NK-92 (cell line): Measurements from ENCODE around the gene PACSIN2.
A peak's percentile ranks its signal among the peaks of the same experiment; 100 is the strongest.

Source experiments
- DNase-seq: peaks from one replicate; lab custom pipeline; 2025; ENCODE audit not compliant: unreplicated experiment; lab: John Stamatoyannopoulos, UW

PACSIN2 gene

DNA sequence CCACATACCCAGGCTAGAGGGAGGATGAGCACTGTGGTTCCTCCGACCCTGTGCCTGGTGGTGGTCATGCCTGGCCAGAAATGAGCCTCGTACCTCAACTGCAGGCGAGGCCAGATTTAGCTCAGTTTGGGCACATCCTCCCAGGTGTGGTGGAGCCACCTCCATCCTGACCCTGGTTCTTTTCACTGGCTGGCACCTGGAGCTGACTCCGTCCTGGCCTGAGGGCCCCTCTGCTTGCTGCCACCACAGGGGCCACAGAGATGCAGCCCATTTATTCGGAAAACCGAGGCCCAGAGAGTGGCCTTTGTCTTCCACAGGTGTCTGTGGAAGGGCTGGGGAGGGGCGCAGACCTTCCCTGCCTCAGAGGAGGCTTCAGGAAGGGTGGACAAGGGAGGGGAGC, 148.8 kb downstream of the PACSIN2 start:
- DNase-seq = no peak

DNA sequence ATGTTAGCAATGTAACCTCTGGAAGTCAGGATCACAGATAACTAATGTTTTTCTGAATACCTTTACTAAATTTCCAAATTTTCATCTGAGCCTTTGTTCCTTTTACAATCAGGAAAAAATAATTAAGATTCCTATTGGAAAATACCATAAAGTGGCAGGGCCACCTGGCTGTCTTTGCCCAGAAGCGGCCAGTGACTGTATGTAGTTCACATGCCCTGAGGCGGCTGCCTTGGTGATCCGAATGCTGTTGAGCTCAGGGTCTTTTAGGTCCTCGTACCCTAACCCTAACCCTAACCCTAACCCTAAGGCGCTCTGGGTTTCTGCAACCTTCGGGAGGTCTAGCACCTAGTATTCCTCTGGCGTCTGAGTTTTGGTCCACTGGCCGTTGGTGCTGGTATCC, 149.4 kb downstream of the PACSIN2 start:
- DNase-seq = no peak

DNA sequence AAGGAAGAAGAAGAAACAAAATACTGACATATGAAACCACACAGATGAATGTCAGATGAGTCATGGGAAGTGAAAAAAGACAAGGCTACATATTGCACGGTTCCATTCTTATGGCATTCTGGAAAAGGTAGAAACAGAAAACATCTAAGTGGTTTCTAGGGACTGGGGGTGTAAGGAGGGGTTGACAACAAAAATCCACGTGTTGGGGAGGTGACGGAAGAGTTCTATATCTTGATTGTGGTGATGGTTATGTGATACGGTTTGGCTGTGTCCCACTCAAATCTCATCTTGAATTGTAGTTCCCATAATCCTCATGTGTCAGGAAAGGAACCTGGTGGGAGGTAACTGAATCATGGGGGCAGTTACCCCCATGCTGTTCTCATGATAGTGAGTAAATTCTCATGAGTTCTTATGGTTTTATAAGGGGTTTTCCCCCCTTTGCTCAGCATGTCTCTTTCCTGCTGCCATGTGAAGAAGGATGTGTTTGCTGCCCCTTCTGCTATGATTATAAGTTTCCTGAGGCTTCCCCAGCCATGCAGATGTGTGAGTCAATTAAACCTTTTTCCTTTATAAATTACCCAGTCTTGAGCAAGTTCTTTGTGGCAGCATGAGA, 151.5 kb downstream of the PACSIN2 start:
- DNase-seq = no peak

DNA sequence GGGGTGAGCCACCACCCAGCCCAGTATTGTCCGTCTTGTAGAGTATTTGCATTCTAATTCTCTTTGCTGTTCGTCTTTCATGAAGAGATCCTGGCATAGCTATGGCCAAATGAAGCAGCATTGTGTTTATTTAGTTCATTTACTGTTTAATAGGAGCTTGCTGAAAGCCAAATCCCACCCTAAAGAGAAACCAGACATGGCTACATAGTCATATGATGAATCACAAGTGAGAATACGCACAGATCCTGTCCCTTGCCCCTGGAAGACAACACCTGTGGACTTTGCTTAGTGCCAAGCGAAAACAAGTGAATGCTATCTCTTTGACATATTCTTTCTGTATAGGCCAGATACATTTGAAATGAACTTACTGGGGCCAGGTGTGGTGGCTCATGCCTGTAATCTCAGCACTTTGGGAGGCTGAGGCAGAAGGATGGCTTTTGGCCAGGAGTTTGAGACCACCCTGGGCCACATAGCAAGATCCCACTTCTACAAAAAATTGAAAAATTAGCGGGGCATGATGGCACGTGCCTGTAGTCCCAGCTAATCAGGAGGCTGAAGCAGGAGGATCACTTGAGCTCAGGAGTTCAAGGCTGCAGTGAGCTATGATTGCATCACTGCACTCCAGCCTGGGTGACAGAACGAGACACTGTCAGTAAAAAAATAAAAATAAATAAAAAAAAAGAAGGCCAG, 152.8 kb downstream of the PACSIN2 start:
- no peak for DNase-seq

DNA sequence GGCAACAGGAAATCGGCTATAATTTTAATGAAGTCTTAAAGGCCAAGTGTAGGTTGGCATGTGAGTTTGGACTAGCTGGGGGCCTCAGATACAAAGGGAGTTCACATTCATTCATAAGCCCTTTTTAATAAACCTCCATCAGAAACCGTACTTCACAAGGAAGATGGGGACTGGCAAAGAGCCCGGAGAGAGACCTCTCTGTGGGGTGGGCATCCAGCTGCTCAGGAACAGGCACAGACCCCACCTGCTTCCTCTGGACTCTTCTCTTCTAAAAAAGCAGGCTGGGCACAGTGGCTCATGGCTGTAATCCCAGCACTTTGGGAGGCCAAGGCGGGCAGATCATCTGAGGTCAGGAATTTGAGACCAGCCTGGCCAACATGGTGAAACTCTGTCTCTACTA, 154.0 kb downstream of the PACSIN2 start:
- DNase-seq = no peak

DNA sequence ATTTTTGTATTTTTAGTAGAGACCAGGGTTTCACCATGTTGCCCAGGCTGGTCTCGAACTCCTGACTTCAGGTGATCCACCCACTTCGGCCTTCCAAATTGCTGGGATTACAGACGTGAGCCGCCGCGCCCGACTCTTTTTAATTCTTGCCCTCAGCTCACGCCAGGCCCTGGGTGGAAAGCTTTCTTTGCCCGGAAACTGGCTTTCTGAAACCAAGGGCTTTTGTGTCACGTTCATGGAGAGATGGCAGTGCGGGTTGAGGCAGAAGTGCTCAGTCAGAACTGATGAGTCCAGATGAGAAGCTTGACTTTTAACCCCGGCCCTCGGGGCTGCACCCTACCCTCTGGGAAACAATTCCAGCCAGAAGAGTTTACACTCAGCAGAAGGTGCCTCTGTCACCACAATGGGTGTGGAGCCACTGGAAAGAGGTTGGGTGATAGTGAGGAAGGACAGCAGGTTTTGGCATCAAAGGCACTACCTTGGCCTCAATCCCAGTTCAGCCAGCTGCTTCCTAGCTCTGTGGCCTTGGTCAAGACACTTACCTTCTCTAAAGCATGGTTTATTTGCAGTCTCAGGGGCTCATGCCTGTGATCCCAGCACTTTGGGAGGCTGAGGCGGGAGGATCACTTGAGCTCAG, 157.0 kb downstream of the PACSIN2 start:
- no peak for DNase-seq

DNA sequence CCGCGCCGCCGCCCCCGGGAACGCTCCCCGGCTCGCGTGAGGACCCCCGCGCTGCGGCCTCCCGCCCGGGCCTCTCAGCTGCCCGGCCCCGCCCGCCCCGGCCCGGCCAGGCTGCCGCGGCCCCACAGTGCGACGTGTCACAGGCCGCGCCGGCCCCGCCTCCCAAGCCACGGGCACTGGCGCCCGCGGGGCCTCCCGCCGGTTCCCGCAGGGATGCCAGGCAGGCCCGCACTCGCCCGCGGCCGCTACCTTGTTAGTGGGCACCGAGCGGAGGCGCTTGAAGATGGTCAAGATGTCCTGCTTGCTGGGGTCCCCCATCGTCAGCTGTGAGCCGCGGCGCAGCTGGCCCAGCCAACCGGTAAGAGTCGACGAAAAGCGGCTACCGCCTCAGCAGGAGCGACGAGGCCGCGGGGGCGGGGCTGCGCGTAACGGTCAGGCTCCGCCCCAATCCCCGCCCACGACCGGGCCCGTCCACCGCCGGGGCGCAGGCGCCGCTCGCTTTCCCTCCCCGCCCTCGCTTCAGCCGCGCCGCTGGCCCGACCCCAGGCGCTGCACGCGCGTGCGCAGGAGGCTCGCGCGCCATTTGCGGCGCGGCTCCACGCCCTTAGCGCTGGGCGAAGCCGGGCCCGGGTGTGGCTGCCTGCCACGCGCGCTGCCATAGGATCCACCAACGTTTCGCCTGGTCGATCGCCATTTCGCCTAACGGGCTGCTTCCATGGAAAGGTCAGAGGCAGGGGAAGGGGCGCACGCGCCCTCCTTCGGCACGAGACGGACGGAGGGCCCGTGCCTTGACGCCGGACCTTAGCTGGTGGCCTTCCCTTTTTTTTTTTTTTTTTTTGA, 157.9 kb downstream of the PACSIN2 start, which contains the start of gene ARFGAP3:
TSS of gene ARFGAP3 (minus strand) at position 409 of the 840 bp plus-strand sequence. CDS start at position 318, 91 bp downstream.
- peak; percentile 53 for DNase-seq

DNA sequence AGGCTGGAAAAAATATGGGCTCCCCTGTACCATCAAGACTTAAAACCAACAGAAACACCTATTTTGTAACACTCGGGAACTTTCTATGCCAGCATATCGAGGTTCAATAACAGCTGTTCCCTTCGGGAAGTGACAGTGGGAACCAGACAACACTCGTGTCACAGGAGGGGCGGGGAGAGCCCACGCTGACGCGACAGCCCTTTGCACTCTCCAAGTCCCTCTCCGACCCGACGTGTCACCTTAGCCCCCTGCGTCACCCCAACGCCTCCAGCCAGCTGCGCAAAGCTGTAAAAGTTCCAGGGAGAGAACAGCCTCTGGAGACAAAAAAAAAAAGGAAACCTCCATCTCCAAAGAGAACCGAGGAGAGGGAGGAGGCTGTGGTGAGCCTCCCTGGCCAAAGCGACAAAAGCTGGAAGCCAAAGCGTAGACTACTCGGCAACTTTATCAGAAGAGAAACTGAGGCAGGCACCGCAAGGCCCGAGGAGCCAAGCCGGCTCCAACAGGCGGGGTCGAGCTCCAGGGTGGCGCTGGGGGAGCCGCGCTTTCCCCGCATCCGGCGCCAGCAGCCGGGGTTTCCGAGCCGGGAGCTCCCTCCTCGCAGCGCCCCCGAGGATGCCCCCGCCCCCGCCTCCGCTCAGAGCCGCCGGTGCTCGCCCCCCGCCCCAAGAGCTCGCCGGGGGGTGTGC, 158.6 kb downstream of the PACSIN2 start:
- DNase-seq = no peak

DNA sequence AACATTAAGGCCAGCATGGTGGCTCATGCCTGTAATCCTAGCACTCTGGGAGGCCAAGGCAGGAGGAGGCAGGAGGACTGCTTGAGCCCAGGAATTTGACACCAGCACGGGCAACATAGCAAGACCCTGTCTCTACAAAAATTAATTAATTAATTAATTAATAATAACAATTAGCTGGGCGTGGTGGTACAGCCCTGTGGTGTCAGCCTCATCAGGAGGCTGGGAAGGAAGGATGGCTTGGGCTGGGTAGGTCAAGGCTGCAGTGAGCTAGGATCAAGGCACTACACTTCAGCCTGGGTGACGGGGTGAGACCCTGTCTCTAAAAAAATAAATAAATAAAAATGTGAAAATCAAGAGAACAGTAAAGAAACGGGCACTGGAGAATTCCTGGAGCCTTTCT, 159.2 kb downstream of the PACSIN2 start:
- DNase-seq = no peak

DNA sequence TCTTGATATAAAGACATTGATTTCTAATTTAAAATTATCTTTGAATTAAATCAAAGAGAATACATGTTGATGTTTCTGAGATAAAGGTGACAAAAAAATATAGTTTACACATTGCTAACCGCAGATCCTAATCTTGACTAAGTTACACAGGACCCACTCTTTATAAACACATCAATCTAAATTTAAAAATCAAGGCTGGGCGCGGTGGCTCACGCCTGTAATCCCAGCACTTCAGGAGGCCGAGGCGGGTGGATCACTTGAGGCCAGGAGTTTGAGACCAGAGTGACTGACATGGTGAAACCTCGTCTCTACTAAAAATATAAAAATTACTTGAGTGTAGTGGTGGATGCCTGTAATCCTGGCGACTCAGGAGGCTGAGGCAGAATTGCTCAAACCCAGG, 159.7 kb downstream of the PACSIN2 start:
- no peak for DNase-seq

DNA sequence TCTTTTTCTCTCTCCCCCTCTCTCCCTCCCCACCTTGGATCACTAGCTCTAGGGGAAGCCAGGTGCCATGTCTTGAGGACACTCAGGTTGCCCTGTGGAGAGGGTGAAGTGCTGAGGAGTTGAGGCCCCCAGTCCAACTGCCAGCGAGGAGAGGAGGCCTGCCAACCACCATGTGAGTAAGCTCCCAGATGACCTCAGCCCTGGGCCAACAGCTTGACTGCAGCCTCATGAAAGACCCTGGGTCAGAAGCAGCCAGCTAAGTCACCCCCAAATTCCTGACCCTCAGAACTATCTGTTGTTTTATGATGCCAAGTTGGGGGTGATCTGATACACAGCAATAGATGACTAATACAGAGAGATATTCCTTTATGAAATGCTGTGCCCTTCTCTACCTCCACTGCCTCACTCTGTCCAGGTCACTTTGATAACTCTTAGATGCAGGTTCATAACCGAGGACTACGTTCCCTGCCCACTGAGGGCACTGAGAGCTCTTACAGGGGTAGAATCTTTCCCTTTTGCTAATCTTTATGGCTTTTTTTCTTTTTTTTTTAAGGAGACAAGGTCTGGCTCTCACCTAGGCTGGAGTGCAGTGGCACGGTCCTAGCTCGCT, 165.9 kb downstream of the PACSIN2 start:
- DNase-seq = no peak

DNA sequence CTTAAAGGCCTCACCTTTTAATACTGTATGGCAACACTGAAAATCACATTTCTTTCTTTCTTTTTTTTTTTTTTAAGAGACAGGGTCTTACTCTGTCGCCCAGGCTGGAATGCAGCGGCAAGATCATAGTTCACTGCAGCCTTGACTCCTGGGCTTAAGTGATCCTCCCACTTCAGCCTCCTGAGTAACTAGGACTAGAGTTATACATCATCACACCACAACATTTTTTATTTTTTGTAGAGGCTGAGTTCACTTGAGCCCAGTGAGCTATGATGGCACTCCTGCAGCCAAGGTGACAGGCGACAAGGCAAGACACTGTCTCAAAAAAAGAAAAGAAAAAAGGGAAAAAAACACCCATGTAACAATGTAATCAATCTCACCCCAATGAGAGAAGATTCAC, 167.8 kb downstream of the PACSIN2 start:
- DNase-seq = no peak

DNA sequence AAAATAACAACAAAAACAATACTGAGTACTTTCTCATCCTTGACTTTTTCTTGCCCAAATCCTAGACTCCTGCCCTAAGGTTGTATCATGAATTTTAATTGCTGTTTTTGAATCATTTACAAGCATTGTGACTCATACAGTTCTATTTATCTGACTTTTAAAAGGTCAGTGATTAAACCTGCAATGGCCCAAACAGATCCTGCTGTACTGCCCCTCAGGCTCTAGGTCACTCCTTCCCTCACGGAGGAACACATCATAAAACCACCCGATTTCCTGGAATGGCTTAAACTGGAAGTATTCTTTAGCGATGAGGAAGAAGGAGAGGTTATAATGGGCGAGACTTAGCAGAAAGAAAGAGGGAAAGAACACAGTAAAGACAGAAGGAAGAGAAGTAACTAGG, 170.2 kb downstream of the PACSIN2 start:
- DNase-seq = no peak

DNA sequence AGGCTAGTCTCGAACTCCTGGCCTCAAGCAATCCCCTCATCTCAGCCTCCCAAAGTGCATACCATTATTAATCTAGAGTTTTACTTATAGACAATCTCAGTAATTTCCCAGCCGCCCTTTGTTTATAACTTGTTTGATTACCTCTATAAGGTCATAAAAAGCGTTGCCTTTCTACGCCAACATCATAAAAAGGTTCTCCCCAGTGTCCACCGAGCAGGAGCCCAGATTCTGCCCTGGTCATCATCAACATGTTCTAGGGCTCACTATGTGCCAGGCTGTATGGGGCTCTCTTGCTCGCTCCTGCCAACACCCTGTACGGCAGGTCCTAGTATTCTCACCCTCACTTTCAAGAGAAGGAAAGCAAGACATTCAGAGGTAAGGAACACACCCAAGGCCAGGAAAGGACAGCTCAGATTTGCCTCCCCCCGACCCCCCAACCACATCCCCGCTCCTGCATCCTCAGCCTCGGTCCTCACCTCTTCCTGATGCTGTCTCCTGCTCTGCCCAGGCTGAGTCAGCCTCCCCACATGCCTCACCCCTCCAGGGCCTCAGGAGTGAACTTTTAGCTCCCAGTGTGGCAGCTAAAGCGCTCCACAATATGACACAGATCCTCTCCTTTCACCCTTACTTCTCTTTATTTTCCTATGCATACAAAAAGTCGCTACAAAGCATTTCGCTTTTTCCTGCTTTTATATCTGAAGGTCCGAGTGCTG, 172.1 kb downstream of the PACSIN2 start:
- no peak for DNase-seq

DNA sequence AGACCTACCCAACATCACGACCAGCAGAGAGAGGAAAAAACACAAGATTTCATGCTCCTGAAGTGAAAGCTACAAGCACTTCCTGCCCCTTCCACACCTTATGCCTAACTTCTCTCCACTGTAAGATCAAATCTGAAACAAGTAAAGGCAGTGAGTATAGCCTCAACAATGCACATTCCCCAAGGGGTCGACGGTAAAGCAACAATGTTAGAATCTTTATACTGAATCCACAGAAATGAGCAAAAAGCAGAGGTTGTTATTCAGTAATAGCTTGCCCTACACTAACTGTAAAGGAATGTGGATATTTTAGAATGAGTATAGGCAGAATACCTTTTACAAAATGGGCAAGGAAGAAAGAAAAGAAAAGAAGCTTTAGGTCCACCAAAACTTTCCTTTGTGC, 173.5 kb downstream of the PACSIN2 start:
- DNase-seq = no peak

DNA sequence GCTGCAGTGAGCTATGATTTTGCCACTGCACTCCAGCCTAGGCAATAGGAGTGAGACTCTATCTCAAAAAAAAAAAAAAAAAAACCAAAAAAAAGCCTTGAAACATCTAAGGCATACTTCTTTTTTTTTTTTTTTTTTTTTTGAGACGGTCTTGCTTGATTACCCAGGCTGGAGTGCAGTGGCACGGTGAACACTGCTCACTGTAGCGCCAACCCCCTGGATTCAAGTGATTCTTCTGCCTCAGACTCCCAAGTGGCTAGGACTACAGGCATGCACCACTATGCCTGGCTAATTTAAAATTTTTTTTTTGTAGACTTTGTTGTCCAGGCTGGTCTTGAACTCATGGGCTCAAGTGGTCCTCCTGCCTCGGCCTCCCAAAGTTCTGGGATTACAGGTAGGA, 177.4 kb downstream of the PACSIN2 start:
- no peak for DNase-seq

DNA sequence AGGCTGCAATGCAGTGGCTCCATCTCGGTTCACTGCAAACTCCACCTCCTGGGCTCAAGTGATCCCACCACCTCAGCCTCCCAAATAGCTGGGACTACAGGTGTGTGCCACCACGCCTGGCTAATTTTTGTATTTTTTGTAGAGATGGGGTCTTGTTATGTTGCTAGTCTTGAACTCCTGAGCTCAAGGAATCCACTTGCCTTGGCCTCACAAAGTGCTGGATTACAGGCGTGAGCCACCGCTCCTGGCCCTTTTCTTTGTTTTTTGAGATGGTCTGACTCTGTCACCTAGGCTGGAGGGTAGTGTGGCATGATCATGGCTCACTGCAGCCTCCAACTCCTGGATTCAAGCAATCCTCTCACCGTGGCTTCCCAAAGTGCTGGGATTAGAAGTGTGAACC, 178.9 kb downstream of the PACSIN2 start:
- DNase-seq = no peak

DNA sequence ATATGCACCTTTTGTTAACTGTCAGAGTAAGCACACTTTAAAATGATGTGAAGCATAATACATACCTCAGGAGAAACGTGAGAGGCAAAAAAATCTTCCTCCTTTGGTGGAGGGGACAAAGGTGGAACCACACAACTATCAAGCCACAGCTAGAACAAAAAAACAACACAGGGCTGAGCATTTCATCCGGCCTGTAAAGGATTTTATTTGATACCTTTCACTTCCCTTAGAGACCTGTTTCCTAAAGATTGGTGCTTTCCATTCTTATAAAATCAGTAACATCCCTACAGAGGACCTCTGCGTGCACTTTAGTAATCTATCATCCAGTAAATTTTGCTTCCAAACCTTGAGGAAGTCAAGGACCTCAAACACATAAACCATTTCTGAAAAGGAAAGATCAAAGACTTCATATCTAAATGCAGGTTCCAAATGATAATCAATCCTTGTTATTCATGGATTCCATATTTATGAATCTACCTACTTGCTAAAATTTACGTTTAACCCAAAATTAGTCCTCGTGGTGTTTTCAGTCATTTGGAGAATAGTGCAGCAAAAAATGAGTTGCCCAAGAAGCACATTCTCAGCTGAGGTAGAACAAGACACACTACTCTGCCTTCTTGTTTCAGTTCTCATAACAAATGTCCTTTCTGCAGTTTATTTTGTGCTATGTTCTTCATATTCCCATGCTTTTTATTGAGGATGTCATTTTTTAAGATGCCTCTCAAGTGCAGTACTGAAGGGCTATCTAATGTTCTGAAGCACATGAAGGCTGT, 180.6 kb downstream of the PACSIN2 start:
- no peak for DNase-seq

DNA sequence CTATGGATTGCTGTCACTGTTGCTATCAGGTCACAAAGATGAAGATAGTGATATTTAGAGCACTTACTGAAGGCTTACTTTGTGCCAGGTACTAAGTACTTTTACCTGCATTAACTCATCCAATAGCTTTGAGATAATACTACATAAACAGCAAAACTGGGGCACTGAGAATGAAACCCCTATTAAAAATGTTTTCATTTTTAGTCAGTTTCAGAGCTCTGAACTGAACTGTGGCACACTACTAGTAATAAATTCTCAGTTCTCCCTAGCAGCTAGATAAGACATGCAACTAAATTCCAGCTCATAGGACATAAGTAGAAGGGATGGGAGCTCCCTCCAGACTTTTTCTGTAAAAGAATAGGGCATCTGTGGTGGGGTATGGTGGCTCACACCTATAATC, 181.8 kb downstream of the PACSIN2 start:
- DNase-seq = no peak
